Epithelial cell of umbilical artery (primary cell): ENCODE measurements around the gene NOTCH4. TPM values are rescaled to one million over a fixed set of nuclear protein-coding genes. Genes with fewer than 3 reads are reported as not detected.

Experiments
- total RNA-seq: library from RNA; depleted of rRNA; stranded (reverse); fragments of >200 nt; gene quantifications from 2 replicates; pipeline ENCODE4 v1.2.3, GENCODE V29; 2014

The NOTCH4 gene
- 42.4 and 52.3 TPM in 2 replicates for total RNA-seq

GRCh38 chr6:32223258-32224235 lies at the start of gene NOTCH4:
NOTCH4 (minus strand) TSS chr6:32224067; CDS start chr6:32223928, 139 bp downstream.

GRCh38 chr6:32192608-32193039 lies 31.2 kb downstream of the NOTCH4 start, which contains the start of gene GPSM3:
GPSM3 (minus strand) TSS chr6:32192643; CDS start chr6:32192513, 130 bp downstream.

GRCh38 chr6:32190054-32190851 lies 33.6 kb downstream of the NOTCH4 start, which contains the start of gene PBX2:
PBX2 (minus strand) TSS chr6:32190202; CDS start chr6:32189915, 287 bp downstream.

GRCh38 chr6:32184084-32184640 lies 39.7 kb downstream of the NOTCH4 start, which contains the start of gene AGER:
AGER (minus strand) TSS chr6:32184253; CDS start chr6:32184222, 31 bp downstream.

GRCh38 chr6:32177788-32178546 lies 45.9 kb downstream of the NOTCH4 start, which contains the start of gene RNF5:
RNF5 (plus strand) TSS chr6:32178405; CDS start chr6:32178512, 107 bp downstream.

GRCh38 chr6:32175711-32176475 lies 48.0 kb downstream of the NOTCH4 start, which contains the start of gene AGPAT1:
AGPAT1 (minus strand) TSS chr6:32176084; CDS start chr6:32171496, 4,588 bp downstream.

GRCh38 chr6:32164295-32164694 lies 59.6 kb downstream of the NOTCH4 start, which contains the start of gene EGFL8:
EGFL8 (plus strand) TSS chr6:32164595; CDS start chr6:32166166, 1,571 bp downstream.

GRCh38 chr6:32153564-32154513 lies 70.0 kb downstream of the NOTCH4 start, which contains the start of gene PPT2:
PPT2 (plus strand) TSS chr6:32154141; CDS start chr6:32154595, 454 bp downstream.

GRCh38 chr6:32151863-32152768 lies 71.8 kb downstream of the NOTCH4 start, which contains the start of gene PRRT1:
PRRT1 (minus strand) TSS chr6:32151939; CDS start chr6:32151827, 112 bp downstream.

Other genes starting within 250 kb of the NOTCH4 start
- gene C4A, start 242.0 kb downstream of the NOTCH4 start, total RNA-seq = 0.65 and 0.91 TPM in 2 replicates
- gene C4B, start 209.3 kb downstream of the NOTCH4 start, total RNA-seq = 0.32 and 1.1 TPM in 2 replicates
- not detected in 2 replicates for gene CYP21A2, start 185.7 kb downstream of the NOTCH4 start, total RNA-seq
- under 0.01 and 0.15 TPM in 2 replicates for gene TNXB, start 114.7 kb downstream of the NOTCH4 start, total RNA-seq
- gene ATF6B, start 95.8 kb downstream of the NOTCH4 start, total RNA-seq = 15.3 and 15.7 TPM in 2 replicates
- gene FKBPL, start 93.8 kb downstream of the NOTCH4 start, total RNA-seq = 7.4 and 9.7 TPM in 2 replicates
- under 0.01 and 0.30 TPM in 2 replicates for gene PRRT1, start 72.1 kb downstream of the NOTCH4 start, total RNA-seq
- 22.2 and 36.1 TPM in 2 replicates for gene PPT2, start 69.9 kb downstream of the NOTCH4 start, total RNA-seq
- 0.65 and 1.4 TPM in 2 replicates for gene EGFL8, start 59.5 kb downstream of the NOTCH4 start, total RNA-seq
- gene AGPAT1, start 48.0 kb downstream of the NOTCH4 start, total RNA-seq = 5.3 and 8.1 TPM in 2 replicates
- 44.2 and 47.7 TPM in 2 replicates for gene RNF5, start 45.7 kb downstream of the NOTCH4 start, total RNA-seq
- gene AGER, start 39.8 kb downstream of the NOTCH4 start, total RNA-seq = under 0.01 and 0.46 TPM in 2 replicates
- gene PBX2, start 33.9 kb downstream of the NOTCH4 start, total RNA-seq = 48.5 and 59.4 TPM in 2 replicates
- 3.8 and 5.2 TPM in 2 replicates for gene GPSM3, start 31.4 kb downstream of the NOTCH4 start, total RNA-seq
- gene TSBP1, start 147.8 kb upstream of the NOTCH4 start, total RNA-seq = not detected in 2 replicates
- not detected in 2 replicates for gene BTNL2, start 183.1 kb upstream of the NOTCH4 start, total RNA-seq
- not detected in 2 replicates for gene HLA-DRA, start 215.8 kb upstream of the NOTCH4 start, total RNA-seq